ENCODE measurements around the gene KRT72.

The KRT72 gene

DNA sequence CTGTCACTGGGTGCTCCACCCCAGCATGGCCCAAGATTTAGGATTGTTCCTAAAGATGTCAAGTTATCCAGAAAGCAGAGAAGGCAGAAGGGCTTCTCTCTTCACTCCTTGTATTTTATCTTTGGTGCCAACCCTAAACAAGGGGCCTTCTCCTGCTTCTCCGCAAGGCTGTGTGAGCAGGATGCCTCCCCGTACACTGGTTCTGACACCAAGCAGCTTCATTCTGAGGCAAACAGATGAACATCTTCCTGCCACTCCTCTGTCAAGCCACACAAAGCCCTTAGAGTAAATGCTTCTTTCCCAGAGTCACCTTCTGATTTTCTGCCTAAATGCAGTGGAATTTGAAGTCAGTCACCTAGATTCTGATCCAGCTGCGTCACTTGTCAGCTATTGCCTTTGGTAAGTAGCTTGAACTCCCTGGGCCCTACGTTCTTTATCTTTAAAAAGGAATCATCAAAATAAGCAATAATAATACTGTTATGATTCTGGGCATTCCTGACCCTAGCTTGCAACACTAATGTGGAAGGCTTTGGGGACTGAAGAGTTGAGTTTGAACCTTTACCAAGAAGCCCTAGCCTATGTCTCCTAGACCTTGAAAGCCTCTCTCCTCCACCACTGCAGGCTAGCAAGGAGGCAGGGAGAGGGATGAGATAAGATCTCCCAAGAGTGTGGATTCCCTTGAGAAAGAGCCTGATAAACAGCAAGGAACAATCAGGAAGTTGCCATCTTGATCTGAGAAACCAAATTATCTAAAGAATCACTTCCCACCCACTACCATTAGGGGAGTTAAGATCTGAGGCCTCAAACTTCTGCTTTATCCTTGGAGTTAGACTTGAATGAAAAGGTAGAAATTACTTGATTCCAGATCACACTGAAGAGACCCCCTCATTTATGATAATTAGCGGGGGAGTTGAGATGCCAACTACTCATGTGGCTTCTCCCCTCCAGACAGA is 11.4 kb upstream of the KRT72 start:
- Histone ChIP-seq H3K4me1 (ENCODE audit: insufficient read depth, low read length, poor library complexity, severe bottlenecking) (peaks cover 29% of the 10 kb centered on the region), H3K36me3 (ENCODE audit: insufficient read depth, low read length) (no peaks in the 10 kb centered on the region), H3K9me2 (replicated peaks; ENCODE audit: low read depth, low read length) (no peaks in the 10 kb centered on the region), H2AFZ (ENCODE audit: low read length) (no peak overlapping the region), H3K27me3 (ENCODE audit: insufficient read depth, low read length, poor library complexity, severe bottlenecking) (no peaks in the 10 kb centered on the region), H3K79me2 (ENCODE audit: insufficient read depth, low read length) (no peaks in the 10 kb centered on the region), H3K9me3 (ENCODE audit: insufficient read depth, low read depth, low read length) (no peaks in the 10 kb centered on the region), H3K4me2 (ENCODE audit: low read depth, low read length, poor library complexity, severe bottlenecking) (no peak overlapping the region), H3F3A (ENCODE audit: low read depth) (no peaks in the 10 kb centered on the region), H3K4me3 (ENCODE audit: low read length, poor library complexity, severe bottlenecking) (no peak overlapping the region), H4K20me1 (ENCODE audit: insufficient read depth, low read length, poor library complexity, severe bottlenecking) (no peaks in the 10 kb centered on the region), H3K9ac (ENCODE audit: low read depth, low read length, poor library complexity, severe bottlenecking) (no peak overlapping the region)
- TF ChIP-seq, protein P1, sequence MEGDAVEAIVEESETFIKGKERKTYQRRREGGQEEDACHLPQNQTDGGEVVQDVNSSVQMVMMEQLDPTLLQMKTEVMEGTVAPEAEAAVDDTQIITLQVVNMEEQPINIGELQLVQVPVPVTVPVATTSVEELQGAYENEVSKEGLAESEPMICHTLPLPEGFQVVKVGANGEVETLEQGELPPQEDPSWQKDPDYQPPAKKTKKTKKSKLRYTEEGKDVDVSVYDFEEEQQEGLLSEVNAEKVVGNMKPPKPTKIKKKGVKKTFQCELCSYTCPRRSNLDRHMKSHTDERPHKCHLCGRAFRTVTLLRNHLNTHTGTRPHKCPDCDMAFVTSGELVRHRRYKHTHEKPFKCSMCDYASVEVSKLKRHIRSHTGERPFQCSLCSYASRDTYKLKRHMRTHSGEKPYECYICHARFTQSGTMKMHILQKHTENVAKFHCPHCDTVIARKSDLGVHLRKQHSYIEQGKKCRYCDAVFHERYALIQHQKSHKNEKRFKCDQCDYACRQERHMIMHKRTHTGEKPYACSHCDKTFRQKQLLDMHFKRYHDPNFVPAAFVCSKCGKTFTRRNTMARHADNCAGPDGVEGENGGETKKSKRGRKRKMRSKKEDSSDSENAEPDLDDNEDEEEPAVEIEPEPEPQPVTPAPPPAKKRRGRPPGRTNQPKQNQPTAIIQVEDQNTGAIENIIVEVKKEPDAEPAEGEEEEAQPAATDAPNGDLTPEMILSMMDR (conservative IDR thresholded peaks at IDR 0.05; ENCODE audit: low read length), result no peak
- no peak for TF ChIP-seq EZH2phosphoT487 (IDR thresholded peaks at IDR 0.05; ENCODE audit: borderline replicate concordance)

- H3K27me3 ChIP-seq (ENCODE audit: insufficient read depth, low read length, poor library complexity, severe bottlenecking), result no peaks in the 10 kb centered on the region
- H2AFZ ChIP-seq (ENCODE audit: low read length), result no peak overlapping the region
- no peaks in the 10 kb centered on the region for H3K79me2 ChIP-seq (ENCODE audit: insufficient read depth, low read length)
Measured at GRCh38 chr12:52611080-52611468, 9.8 kb upstream of the KRT72 start.

DNA sequence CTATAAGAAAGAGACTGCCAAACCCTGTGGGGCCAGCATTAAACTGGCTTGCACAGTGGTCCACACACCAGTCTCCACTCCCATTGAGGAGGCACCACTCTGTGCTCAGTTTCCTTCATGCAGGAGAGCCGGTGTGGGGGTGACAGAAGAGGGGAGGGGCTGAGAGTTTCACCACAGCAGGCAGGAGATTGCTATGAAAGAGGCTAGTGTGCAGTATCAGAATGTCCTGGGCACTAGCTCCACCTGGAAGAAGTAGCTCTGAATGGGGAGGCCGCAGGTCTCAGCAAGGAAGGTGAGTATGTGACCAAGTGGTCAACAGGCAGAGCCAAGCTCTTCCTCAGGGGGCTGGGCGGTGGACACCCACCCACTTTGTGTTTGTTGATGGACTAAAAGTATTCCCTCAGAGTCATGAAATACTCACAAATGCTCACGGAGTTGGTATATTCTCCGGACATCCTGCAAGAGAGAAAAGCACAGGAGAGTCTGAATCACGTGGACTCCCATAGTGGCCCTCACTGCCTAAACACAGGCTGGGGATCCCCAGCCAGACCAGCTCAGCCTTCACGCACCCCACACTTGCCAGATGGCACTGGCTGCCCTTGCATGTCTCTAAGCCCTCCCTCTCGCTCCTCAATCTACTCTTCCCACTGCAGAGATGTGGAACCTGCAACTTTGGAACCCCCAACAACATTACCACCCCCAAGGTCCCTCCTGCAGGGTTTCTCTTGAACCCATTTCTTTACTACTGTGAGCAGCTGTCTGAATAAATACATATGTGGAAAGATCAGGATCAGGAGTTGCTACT is 7.8 kb upstream of the KRT72 start:
- Histone ChIP-seq H3K9me2 (replicated peaks; ENCODE audit: low read depth, low read length) (no peaks in the 10 kb centered on the region), H3K4me2 (ENCODE audit: low read depth, low read length, poor library complexity, severe bottlenecking) (no peak overlapping the region), H3K4me3 (ENCODE audit: low read length, poor library complexity, severe bottlenecking) (no peak overlapping the region), H2AFZ (ENCODE audit: low read length) (no peak overlapping the region), H3K27me3 (ENCODE audit: insufficient read depth, low read length, poor library complexity, severe bottlenecking) (no peaks in the 10 kb centered on the region), H3K9me3 (ENCODE audit: insufficient read depth, low read depth, low read length) (no peaks in the 10 kb centered on the region), H3K4me1 (ENCODE audit: insufficient read depth, low read length, poor library complexity, severe bottlenecking) (peaks cover 29% of the 10 kb centered on the region), H3K79me2 (ENCODE audit: insufficient read depth, low read length) (no peaks in the 10 kb centered on the region), H4K20me1 (ENCODE audit: insufficient read depth, low read length, poor library complexity, severe bottlenecking) (no peaks in the 10 kb centered on the region), H3K9ac (ENCODE audit: low read depth, low read length, poor library complexity, severe bottlenecking) (no peak overlapping the region), H3F3A (ENCODE audit: low read depth) (no peaks in the 10 kb centered on the region), H3K36me3 (ENCODE audit: insufficient read depth, low read length) (no peaks in the 10 kb centered on the region)
- TF ChIP-seq, protein P1 (conservative IDR thresholded peaks at IDR 0.05; ENCODE audit: low read length), result no peak
- no peak for TF ChIP-seq EZH2phosphoT487 (IDR thresholded peaks at IDR 0.05; ENCODE audit: borderline replicate concordance)

More at GRCh38 chr12:52611080-52611468, 9.8 kb upstream of the KRT72 start:
- Histone ChIP-seq H3K4me3 (ENCODE audit: low read length, poor library complexity, severe bottlenecking) (no peak overlapping the region), H3K9ac (ENCODE audit: low read depth, low read length, poor library complexity, severe bottlenecking) (no peak overlapping the region), H3K4me1 (ENCODE audit: insufficient read depth, low read length, poor library complexity, severe bottlenecking) (peaks cover 29% of the 10 kb centered on the region), H3K36me3 (ENCODE audit: insufficient read depth, low read length) (no peaks in the 10 kb centered on the region), H4K20me1 (ENCODE audit: insufficient read depth, low read length, poor library complexity, severe bottlenecking) (no peaks in the 10 kb centered on the region), H3K9me3 (ENCODE audit: insufficient read depth, low read depth, low read length) (no peaks in the 10 kb centered on the region), H3K9me2 (replicated peaks; ENCODE audit: low read depth, low read length) (no peaks in the 10 kb centered on the region), H3F3A (ENCODE audit: low read depth) (no peaks in the 10 kb centered on the region), H3K4me2 (ENCODE audit: low read depth, low read length, poor library complexity, severe bottlenecking) (no peak overlapping the region)
- TF ChIP-seq EZH2phosphoT487 (IDR thresholded peaks at IDR 0.05; ENCODE audit: borderline replicate concordance), result no peak
- TF ChIP-seq, protein P1 (conservative IDR thresholded peaks at IDR 0.05; ENCODE audit: low read length), result no peak

Measured in Loucy (cell line).